GM12801 (cell line): ENCODE results near the gene WDR87.

Source experiments
- CTCF ChIP-seq: IDR thresholded peaks from one replicate; pipeline ENCODE4 v1.5.1; 2011; ENCODE audit warnings: control low read depth; ENCODE audit not compliant: insufficient read length; ENCODE audit errors: extremely low read depth

Gene WDR87

DNA sequence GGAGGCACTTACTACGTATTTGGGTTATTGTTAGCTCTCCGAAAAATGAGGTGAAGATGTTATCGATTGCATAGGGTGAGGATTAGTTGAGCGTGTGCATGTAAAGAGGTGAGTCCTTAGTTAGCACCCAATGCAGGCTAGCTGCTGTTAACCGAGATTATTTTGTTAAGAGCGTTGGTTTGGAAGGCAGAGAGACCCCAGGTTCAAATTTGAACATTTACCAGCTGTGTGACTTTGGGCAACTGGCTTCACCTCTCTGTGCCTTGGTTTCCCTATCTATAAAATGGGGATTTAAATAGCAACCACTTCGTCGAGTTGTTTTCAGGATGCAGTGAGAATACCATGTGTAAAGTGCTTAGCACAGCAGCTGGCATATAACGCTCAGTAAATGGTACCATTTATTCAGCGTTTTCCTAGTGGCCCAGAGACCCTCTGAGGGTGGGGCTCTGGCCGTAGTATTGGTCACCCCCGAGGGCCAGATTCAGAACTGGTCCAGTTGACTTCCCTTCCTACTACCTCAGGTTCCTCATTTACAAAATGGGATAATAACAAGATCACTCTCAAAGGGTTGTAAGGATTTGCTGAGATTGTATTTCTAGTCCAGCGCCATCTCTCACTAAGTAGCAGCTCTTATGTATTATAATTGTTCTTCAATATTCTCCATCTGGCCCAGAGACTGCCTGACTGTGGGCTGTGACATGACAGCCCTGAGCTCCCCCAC, 1.5 kb upstream of the WDR87 start:
- TF ChIP-seq CTCF = no peak

DNA sequence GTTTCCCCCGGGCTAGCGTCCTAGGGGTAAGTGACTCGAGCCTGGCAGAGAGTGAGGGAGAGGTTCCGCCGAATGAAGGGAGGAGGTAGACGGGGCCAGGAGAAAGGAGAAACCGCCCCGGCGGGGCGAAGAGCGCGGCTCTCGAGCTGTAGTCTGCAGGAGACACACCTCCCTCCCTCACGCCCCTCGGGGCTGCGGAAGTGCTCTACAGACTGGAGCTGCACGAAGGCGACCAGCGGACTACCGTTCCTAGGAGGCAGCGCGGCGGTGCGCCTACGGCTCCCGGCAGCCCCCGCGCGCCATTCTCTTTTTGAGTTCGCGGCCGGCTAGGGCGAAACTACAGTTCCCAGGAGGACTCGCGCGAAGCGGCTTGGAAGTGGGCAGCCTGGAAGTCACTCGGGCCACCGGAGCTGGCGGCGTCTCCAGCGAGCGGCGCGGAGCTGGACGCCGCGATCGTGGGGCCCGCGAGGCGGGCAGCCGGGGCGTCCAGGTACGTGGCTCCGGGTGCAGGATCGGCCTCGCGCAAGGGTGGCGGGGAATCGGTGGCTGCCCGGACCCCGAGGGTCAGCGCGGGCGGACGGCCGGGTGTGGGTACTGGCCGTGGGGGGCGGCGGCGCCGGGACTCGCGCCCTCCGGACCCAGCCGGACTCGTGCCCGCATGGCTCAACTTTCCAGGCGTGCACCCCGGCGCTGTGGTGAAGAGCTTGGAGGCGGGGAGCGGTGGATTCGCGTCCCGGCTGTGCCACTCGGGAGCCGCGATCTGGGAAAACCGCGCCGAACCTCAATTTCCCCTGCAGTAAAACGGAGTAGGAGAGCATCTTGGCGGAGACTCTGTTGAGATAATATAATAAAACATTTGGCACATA, 708 bp upstream of the WDR87 start, which contains the start of gene SIPA1L3:
TSS of gene SIPA1L3 (plus strand) at position 340 of the 866 bp plus-strand sequence. CDS start 174,358 bp downstream, outside the sequence.
- no peak for TF ChIP-seq CTCF

GRCh38 chr19:37903096-37903495, 3.3 kb downstream of the WDR87 start:
- TF ChIP-seq CTCF = no peak

DNA sequence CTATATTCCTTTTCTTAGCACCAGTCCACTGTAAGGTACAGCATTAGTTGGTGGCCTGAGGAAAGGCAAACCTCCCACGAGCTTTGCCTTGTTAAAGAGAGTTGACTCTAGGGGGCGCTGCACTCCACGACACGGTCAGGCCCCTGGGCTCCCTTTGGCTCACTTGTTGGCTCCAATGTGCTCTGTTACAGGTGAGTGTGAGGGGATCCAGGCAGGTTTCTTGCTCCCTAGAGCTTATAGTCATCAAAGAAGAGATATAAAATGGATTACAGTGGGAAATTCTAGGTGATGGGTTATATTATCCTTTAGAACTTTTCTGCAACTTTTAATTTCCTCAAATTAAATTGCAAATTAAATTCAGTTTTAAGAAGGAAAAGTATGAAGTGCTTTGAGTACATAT, 3.7 kb downstream of the WDR87 start:
- TF ChIP-seq CTCF = peak; percentile 42

DNA sequence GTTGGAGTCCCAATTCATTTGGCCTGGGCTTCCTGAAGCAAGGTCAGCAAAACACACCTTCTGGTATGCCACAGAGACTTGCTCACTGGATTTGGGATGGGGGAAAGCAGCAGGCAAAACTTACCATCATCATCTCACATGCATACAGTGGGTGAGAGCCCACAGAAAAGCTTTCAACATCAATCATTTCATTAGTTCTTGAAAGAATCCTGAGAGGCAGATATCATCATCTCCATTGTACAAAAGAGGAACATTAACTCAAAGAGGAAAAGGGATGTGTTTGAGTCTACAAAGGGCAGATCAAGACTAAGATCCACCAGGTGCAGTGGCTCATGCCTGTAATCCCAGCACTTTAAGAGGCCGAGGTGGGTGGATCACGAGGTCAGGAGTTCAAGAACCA, 6.4 kb downstream of the WDR87 start:
- no peak for TF ChIP-seq CTCF

- no peak for TF ChIP-seq CTCF
Measured at GRCh38 chr19:37899453-37899852, 6.9 kb downstream of the WDR87 start.

DNA sequence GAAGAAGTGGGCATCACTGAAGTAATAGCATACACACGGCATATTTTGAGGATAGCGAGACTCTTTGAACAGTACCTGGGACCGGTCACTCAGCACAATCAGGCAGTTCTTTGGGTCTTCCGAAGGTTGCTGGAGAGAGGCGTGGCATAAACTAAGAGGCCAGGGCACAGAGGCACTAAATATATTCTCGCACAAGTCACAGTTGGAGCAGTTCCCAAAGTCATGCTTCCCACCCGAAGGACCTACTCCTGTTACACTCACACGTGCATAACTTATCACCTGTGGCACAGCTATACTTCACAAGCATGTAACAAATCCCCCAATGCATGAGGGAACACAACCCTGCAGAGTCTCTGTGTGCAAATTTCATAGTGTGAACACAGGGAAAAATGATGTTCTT, 10.2 kb downstream of the WDR87 start:
- no peak for TF ChIP-seq CTCF
